ENCODE results near the gene SORCS1.
"Not testable (repeated sequence)": the region's sequence is repeated elsewhere in the genome, so short reads cannot be mapped to it uniquely, and the experiment has no call there.

The SORCS1 gene

DNA sequence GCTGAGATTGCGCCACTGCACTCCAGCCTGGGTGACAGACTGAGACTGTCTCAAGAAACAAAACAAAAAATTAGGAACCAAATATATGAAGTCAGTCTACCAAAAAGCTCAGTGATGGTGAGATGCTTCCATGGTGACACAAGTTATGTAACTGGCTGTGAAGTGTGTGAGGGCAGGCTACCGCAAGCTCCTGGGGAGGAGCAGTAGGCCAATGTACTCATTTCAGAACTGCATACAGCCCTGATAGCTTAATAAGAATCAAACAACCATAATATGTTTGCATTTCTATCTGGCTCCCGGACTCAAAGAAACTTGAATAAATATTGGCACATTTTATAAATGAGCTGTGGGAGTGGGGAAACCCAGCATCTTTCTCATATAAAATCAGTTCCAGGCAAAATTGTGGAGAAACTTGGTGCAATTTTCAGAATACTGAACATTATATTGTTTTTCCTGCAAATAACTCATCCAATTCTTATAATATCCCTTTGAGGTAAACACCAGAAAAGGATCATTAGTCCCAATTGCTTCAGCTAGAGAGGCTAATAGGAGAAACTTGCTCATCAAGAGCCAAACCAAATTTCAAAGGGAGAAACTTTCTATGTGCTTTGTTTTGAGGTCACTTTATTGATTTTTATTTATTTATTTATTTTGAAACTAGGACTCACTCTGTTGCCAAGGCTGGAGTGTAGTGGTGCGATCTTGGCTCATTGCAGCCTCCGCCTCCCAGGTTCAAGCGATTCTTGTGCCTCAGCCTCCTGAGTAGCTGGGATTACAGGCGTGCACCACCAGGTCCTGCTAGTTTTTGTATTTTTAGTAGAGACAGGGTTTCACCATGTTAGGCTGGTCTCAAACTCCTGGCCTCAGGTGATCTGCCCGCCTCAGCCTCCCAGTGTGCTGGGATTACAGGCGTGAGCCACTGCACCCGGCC lies 127.0 kb downstream of the SORCS1 start:
- no peak for DNase-seq

- no peak for DNase-seq
Measured at GRCh38 chr10:107033799-107034422, 130.6 kb downstream of the SORCS1 start.

GRCh38 chr10:107032700-107033401 lies 131.7 kb downstream of the SORCS1 start:
- no peak for DNase-seq

- DNase-seq: no peak
Measured at GRCh38 chr10:107031931-107032699, 132.4 kb downstream of the SORCS1 start.

- no peak for DNase-seq
Measured at GRCh38 chr10:107028236-107028635, 136.3 kb downstream of the SORCS1 start.

DNA sequence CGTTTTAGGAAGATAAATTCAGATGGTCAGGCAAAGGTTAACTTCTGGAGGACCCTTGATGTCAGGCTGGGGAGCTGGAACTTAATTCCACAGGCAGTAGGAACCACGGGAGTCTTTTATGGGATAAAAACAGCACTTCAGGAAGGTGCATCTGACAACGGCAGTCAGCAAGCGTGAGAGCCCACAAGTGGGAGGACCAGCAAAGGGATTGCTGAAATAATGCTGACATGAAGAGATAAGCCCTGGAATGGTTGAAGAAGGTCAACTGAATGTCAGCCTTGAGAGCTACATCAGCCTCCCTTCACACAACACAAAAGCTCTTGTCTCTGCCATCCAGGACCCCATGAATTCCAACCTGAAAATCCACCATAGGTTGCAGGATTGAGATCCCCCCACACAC lies 138.8 kb downstream of the SORCS1 start:
- DNase-seq: no peak

- DNase-seq: not testable (repeated sequence)
Measured at GRCh38 chr10:107024033-107024432, 140.5 kb downstream of the SORCS1 start.

- DNase-seq: no peak
Measured at GRCh38 chr10:107022600-107023354, 141.7 kb downstream of the SORCS1 start.

GRCh38 chr10:107019154-107019553 lies 145.4 kb downstream of the SORCS1 start:
- no peak for DNase-seq

GRCh38 chr10:107013258-107014006 lies 151.1 kb downstream of the SORCS1 start:
- DNase-seq: no peak

GRCh38 chr10:107011992-107012391 lies 152.5 kb downstream of the SORCS1 start:
- no peak for DNase-seq

- no peak for DNase-seq
Measured at GRCh38 chr10:107011105-107011504, 153.4 kb downstream of the SORCS1 start.

DNA sequence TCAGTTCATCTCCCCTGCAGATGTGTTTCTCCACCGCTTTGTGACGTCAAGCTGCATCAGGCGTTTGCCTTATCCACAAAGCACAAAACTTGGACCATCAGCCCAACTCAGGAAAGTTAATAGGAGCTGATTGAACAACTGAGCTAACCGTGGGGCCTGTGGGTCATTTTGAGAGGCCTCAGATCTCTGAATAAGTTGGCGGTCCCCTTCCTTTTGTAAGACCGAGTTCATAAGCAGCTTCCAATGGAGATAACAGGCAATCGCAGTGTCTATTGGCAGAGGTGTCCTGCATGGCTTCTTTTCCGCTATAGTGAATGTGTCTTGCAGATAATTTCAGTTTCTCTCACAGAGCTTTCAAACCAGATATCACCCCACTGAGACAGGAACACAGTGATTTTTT lies 154.0 kb downstream of the SORCS1 start:
- no peak for DNase-seq

- DNase-seq: no peak
Measured at GRCh38 chr10:107004362-107004761, 160.1 kb downstream of the SORCS1 start.

GRCh38 chr10:107002068-107002467 lies 162.4 kb downstream of the SORCS1 start:
- no peak for DNase-seq

- DNase-seq: no peak
Measured at GRCh38 chr10:106999118-106999707, 165.3 kb downstream of the SORCS1 start.

DNA sequence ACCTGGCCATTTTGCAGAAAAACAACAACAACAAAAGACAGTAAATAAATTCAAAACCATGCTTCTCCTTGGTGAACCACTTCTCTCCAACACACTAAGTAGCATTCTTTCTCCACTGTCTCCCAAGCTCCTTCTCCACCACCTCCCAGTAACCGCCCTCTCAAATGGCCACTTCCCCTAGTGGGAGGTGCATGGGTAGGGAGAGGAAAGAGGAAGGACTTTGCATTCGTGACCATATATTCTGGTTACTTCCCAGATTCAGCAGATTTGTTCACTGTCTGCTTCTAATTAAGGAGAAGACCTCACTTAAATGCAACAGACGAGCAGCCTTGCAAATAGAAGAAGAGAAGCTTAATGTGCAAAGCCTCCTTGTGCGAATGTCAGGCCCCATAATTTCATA lies 166.8 kb downstream of the SORCS1 start:
- DNase-seq: peak; percentile 32

DNA sequence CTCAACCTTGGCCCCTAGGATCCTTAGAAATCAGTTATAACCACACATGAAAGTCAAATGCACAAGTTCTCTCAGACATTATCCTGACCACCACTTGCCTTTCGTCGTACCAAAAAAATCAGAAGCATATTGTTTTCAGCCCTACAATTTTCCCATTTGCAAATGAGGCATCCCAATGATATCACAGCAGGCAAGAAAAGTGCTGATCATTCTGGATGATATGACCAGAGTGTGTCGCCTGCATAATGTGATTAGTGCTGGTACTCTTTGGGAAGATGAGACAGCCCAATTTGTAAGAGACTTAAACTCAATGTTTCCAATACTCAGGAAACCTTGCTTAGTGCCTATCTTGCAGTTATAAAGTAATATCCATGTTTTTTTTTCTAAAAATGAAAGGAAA lies 168.0 kb downstream of the SORCS1 start:
- DNase-seq: no peak

- no peak for DNase-seq
Measured at GRCh38 chr10:106992055-106992454, 172.5 kb downstream of the SORCS1 start.

- DNase-seq: no peak
Measured at GRCh38 chr10:106991091-106991490, 173.4 kb downstream of the SORCS1 start.

- no peak for DNase-seq
Measured at GRCh38 chr10:106987362-106987761, 177.1 kb downstream of the SORCS1 start.

Data from CD4-positive, alpha-beta T cell treated with Interleukin-15 for 1 hour (primary cell).